Gastrocnemius medialis (tissue), 4 donors: ENCODE data around the gene PCDHB7. TPM values are rescaled to one million over a fixed set of nuclear protein-coding genes. Genes with fewer than 3 reads are reported as not detected.
"Not testable (repeated sequence)": the region's sequence is repeated elsewhere in the genome, so short reads cannot be mapped to it uniquely, and the experiment has no call there.

ENCODE experiments used
- ATAC-seq, 2 donors: fragments of 150-250 bp; one replicate each; pipeline ENCODE4 v1.9.1; 2016
- DNase-seq, 2 donors: peaks; one replicate each; pipeline ENCODE4 v3.0.0-alpha.2; 2019
- H3K27ac ChIP-seq, 4 donors: fragments of 200-600 bp; sonication (generic); 1 replicate in 1 of 4; 2 replicates in 3 of 4; pipeline ENCODE4 v1.5.1; 2016 to 2018; ENCODE audit warnings: mild to moderate bottlenecking in 2 of 4, moderate library complexity in 1 of 4
- H3K27me3 ChIP-seq, 3 donors: fragments of 200-600 bp; sonication (generic) in 2 of 3; 1 replicate in 1 of 3; 2 replicates in 2 of 3; pipeline versions ENCODE4 v1.5.1 to v1.6.0; 2016 to 2019; ENCODE audit warnings: mild to moderate bottlenecking in 1 of 3, moderate library complexity in 1 of 3
- H3K36me3 ChIP-seq, 2 donors: fragments of 200-600 bp; sonication (generic) in 1 of 2; one replicate each; pipeline ENCODE4 v1.5.1; 2017 to 2018
- H3K4me1 ChIP-seq, 2 donors: fragments of 200-600 bp; sonication (generic) in 1 of 2; one replicate each; pipeline ENCODE4 v1.5.1; 2016 to 2017; ENCODE audit warnings: mild to moderate bottlenecking in 2 of 2
- H3K4me3 ChIP-seq, 4 donors: fragments of 200-600 bp; sonication (generic) in 3 of 4; 1 replicate in 1 of 4; 2 replicates in 3 of 4; pipeline ENCODE4 v1.5.1; 2016 to 2019; ENCODE audit warnings: mild to moderate bottlenecking in 2 of 4
- H3K9me3 ChIP-seq, 3 donors: fragments of 200-600 bp; sonication (generic) in 2 of 3; 1 replicate in 1 of 3; 2 replicates in 2 of 3; pipeline ENCODE4 v1.5.1; 2016 to 2019
- CTCF ChIP-seq, 5 experiments: fragments of 450-650 bp in 3 of 5; fragments of 200-600 bp in 2 of 5; sonication (generic) in 2 of 5; IDR thresholded peaks in 4 of 5; conservative IDR thresholded peaks in 1 of 5; 1 replicate in 4 of 5; 2 replicates in 1 of 5; pipeline ENCODE4 v1.5.1; 2016 to 2019; ENCODE audit warnings: antibody characterized with exemption in 5 of 5, mild to moderate bottlenecking in 3 of 5, moderate library complexity in 3 of 5
- POLR2A ChIP-seq, 2 donors: fragments of 450-650 bp; IDR thresholded peaks; one replicate each; pipeline ENCODE4 v1.6.1; 2017; ENCODE audit warnings: antibody characterized with exemption in 2 of 2, mild to moderate bottlenecking in 2 of 2, moderate library complexity in 2 of 2
- in situ Hi-C, 4 donors: fragments of 200-750 bp; cut with MboI; loops; one replicate each; pipeline versions ENCODE4 v1.15.0 to v1.8.0; 2017; ENCODE audit warnings: low sequenced_read_pairs in 4 of 4
- intact Hi-C: fragments of 100-400 bp; cut with DNase I; formaldehyde crosslinking; loops from one replicate; pipeline ENCODE4 v1.15.1; 2023; ENCODE audit warnings: low total_unique reads
- total RNA-seq, 4 donors: library from RNA; depleted of rRNA; stranded (reverse); fragments of >200 nt; gene quantifications; one replicate each; pipeline versions ENCODE4 v1.1.0 to v1.2.3, GENCODE V29; 2016

The PCDHB7 gene
- total RNA-seq, 4 donors from 2014 or later, result 0.07 to 0.75 (median 0.20) TPM

- Histone ChIP-seq H3K4me1 (no peaks in the 10 kb centered on the region), H3K27me3 (peaks cover 0 to 48% (median 26%) of the 10 kb centered on the region in 3 donors), H3K36me3 (no peaks in the 10 kb centered on the region), H3K4me3 (no peak overlapping the region), H3K9me3 (peaks cover 0 to 17% (median 11%) of the 10 kb centered on the region in 3 donors), H3K27ac (no peak overlapping the region)
- TF ChIP-seq POLR2A (IDR thresholded peaks at IDR 0.05), result no peak
- no peak for TF ChIP-seq CTCF (IDR thresholded peaks at IDR 0.05 in 4 of 5, conservative IDR thresholded peaks at IDR 0.05 in 1 of 5)
- in situ Hi-C loops (no loop called here), intact Hi-C loops (no loop called here)
- ATAC-seq (no peak), DNase-seq (no peak)
Observed at GRCh38 chr5:141180313-141180712, 7.9 kb downstream of the PCDHB7 start.

GRCh38 chr5:141182248-141182647, 9.8 kb downstream of the PCDHB7 start, which contains the start of gene PCDHB16:
PCDHB16 (plus strand) TSS chr5:141182387; CDS start chr5:141182560, 173 bp downstream.
- no peaks in the 10 kb centered on the region for H3K4me1 ChIP-seq
- ATAC-seq (peak in 1 of 2 donors; percentile 27), DNase-seq (no peak)
- in situ Hi-C loops (no loop called here), intact Hi-C loops (no loop called here)
- no peaks in the 10 kb centered on the region for H3K36me3 ChIP-seq
- TF ChIP-seq CTCF (IDR thresholded peaks at IDR 0.05 in 4 of 5, conservative IDR thresholded peaks at IDR 0.05 in 1 of 5) (peak in 1 of 5 experiments; percentile 25), POLR2A (IDR thresholded peaks at IDR 0.05) (no peak)
- peak within 1 kb of the TSS; percentile 35 to 45 (median 38) for H3K4me3 ChIP-seq
- H3K9me3 ChIP-seq, result peaks cover 5 to 10% (median 7%) of the 10 kb centered on the region in 3 donors
- H3K27me3 ChIP-seq, result peaks cover 0 to 33% (median 14%) of the 10 kb centered on the region in 3 donors
- H3K27ac ChIP-seq, result peak within 1 kb of the TSS in 1 of 4 donors; percentile 25

GRCh38 chr5:141184117-141184855, 11.8 kb downstream of the PCDHB7 start:
- in situ Hi-C loops, intact Hi-C loops: not testable (repeated sequence)

GRCh38 chr5:141186897-141187512, 14.6 kb downstream of the PCDHB7 start, which contains the start of gene PCDHB9:
PCDHB9 (plus strand) TSS chr5:141187161; CDS start chr5:141187319, 158 bp downstream.
- Histone ChIP-seq H3K27ac (no peak within 1 kb of the TSS), H3K36me3 (no peaks in the 10 kb centered on the region), H3K9me3 (peaks cover 4 to 5% (median 5%) of the 10 kb centered on the region in 3 donors), H3K27me3 (peaks cover 0 to 11% (median 3%) of the 10 kb centered on the region in 3 donors), H3K4me1 (no peaks in the 10 kb centered on the region), H3K4me3 (peak within 1 kb of the TSS in 1 of 4 donors; percentile 25)
- in situ Hi-C loops, result no loop called here
- intact Hi-C loops, result no loop called here
- DNase-seq (no peak), ATAC-seq (no peak)
- no peak for TF ChIP-seq POLR2A (IDR thresholded peaks at IDR 0.05)
- TF ChIP-seq CTCF (IDR thresholded peaks at IDR 0.05 in 4 of 5, conservative IDR thresholded peaks at IDR 0.05 in 1 of 5), result no peak

More at GRCh38 chr5:141184117-141184855, 11.8 kb downstream of the PCDHB7 start:
- not testable (repeated sequence) for H3K36me3 ChIP-seq, ATAC-seq, H3K4me1 ChIP-seq, DNase-seq, H3K27ac ChIP-seq, H3K9me3 ChIP-seq
- H3K4me3 ChIP-seq, result peak overlapping the region in 1 of 4 donors; percentile 31
- H3K27me3 ChIP-seq, result peaks cover 0 to 16% (median 6%) of the 10 kb centered on the region in 3 donors

- H3K27ac ChIP-seq, H3K36me3 ChIP-seq, in situ Hi-C loops, intact Hi-C loops, H3K4me3 ChIP-seq, H3K4me1 ChIP-seq, H3K9me3 ChIP-seq, ATAC-seq, DNase-seq: not testable (repeated sequence)
- H3K27me3 ChIP-seq, result peaks cover 0 to 11% (median 3%) of the 10 kb centered on the region in 3 donors
Observed at GRCh38 chr5:141188682-141189081, 16.2 kb downstream of the PCDHB7 start.

- H3K27me3 ChIP-seq, result peaks cover 0 to 11% (median 3%) of the 10 kb centered on the region in 3 donors
- H3K36me3 ChIP-seq, H3K4me1 ChIP-seq, H3K9me3 ChIP-seq, DNase-seq, in situ Hi-C loops, intact Hi-C loops, ATAC-seq, H3K27ac ChIP-seq, H3K4me3 ChIP-seq: not testable (repeated sequence)
Observed at GRCh38 chr5:141189131-141189530, 16.7 kb downstream of the PCDHB7 start.
